ENCODE measurements around the gene POLR2F.
A peak's percentile ranks its signal among the peaks of the same experiment; 100 is the strongest.

POLR2F gene

DNA sequence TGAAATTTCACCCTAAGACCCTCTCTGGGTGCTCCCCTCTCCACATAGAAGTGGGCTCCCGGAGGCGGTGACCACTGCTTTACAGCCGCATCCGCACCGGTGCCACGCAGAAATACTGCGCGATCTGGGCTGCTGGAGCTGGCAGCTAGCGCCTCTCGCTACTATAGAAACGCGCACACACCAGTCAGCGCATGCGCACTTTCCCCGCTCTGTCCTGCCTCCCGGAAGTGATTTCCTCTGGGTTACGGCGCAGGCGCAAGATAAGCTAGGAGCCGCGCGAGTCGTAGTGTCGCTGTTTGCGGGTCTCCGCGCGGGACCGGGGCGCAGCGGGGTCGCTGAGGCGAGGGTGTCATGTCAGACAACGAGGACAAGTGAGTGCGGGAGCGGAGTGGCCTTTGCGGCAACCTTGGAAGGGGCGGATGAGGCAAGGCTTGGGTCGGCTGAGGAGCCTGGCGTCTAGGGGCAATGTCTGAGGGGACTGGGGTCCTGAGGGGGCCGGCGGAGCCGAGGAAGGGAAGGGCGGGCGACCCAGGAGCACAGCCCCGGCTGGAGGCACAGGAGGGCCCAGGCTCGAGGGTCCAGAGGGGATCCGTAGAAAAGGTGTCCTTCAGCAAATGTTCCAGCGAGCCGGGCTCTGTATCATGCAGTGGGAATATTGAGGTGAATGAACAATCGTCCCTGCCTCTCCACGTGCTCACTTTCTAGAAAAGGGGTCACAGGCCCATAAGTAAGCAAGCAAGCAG is at the start of gene POLR2F, which contains the start of gene C22orf23:
POLR2F (plus strand) TSS at position 263 of the 743 bp plus-strand sequence; CDS start at position 352, 89 bp downstream.
C22orf23 (minus strand) TSS at position 165 of the 743 bp plus-strand sequence. CDS start 452 bp downstream, outside the sequence.
- DNase-seq, result peak; percentile 97

DNA sequence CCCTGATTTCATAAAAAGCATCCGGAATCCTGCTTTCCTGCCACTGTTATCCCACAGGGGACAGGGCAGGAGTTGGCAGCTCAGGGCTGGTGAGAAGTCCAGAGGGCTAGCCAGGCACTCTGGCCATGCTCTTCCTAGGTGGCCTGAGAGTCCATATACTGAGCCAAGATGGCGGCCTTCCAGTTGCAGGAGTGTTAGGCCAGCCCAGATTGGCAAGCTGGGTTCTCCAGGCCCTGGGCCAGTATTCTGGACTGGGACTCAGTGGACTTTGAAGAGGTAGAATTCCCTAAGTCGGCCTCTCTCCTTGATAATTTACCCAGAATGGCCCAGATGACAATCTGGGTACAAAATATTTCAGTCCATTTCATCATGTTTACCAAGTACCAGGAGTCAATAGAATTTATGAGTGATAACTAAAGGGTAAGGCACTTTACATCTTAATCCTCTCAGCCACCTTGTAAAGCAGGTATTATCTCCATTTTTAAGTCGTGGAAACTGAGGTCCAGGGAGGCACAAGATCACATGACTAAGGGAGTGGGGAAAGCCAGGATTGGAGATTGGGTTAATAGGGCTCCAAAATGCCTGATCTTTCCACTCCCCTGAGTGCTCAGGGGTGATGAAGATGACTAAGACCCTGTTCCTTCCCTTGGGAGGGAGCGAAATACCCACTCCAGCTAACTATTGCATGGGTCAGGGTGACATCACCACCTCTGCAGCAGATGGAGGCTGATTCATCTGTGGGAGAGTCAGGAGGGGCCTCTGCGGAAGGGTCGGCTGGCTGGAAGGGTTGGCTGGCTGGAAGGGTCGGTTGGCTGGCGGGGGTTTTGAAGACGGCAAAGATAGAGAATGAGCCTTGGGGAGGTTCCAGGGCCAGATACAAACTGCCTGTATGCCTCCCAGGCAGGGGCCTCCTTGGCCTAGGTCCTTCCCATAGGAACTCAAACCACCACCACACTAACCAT is 48.6 kb upstream of the POLR2F start:
- no peak for DNase-seq

DNA sequence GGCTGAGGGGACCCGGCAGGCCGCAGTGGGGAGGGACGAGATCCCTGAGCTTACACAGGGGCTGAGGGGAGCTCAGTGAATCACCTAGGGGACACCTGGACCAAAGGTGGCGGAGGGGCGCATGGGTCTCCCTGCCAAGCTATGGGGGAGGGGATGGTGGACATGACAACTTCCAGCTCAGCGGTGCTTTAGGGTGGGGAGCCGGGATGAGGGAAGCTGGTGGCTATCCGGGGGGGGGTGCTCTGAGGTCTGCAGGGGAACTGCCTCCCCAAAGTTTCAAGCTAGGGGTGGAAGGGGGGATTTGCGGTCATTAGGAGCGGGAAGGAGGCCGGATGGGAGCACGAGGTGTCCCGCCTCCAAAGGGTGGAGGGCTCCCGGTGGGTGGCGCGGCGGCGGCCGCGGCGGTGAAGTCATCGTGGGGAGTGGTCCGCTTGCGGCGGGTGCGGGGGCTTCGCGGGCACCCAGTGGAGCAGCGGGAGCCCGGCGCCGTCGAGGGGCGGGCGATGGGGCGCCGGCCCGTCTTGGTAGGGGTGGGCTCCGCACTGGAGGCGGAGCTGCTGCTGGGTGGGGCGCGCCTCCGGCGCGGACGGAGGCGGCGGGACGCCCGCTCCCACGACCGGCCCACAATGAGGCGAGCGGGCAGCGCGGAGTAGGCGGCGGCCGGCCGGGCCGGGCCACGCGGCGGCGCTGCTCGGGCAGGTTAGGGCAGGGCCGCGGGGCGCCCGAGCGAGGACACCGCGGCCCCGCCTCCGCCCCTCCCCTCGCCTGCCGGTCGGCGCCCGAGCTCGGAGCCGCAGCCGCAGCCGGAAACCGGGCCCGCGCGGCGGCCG is 47.8 kb upstream of the POLR2F start, which contains the start of gene MICALL1:
MICALL1 (plus strand) TSS at position 764 of the 830 bp plus-strand sequence. CDS start 126 bp downstream, outside the sequence.
- peak; percentile 53 for DNase-seq

DNA sequence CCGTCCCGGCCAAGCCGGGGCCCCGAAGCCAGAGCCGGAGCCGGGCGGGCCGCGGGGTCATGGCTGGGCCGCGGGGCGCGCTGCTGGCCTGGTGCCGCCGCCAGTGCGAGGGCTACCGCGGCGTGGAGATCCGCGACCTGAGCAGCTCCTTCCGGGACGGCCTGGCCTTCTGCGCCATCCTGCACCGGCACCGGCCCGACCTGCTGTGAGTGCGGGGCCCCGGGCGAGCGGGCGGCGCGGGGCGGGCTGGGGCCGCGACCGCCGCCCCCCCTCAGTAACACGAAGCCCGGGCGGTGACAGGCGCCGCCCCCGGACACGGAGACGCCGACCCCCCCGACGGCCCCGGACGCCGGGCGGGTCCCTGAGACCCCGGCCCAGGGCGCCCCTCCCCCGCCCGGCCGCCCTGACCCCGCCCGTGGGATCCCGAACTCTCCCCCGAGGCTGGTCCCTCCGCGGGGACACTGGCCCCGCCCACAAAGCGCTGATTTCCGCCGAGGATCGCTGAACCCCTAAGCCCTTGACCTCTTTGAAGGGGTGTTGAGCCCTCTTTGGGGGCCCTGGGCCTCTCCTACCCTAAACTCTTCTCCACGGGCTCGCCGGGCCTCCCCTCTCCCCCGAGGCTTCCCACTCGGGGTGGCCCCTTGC is 47.0 kb upstream of the POLR2F start:
- peak; percentile 29 for DNase-seq

DNA sequence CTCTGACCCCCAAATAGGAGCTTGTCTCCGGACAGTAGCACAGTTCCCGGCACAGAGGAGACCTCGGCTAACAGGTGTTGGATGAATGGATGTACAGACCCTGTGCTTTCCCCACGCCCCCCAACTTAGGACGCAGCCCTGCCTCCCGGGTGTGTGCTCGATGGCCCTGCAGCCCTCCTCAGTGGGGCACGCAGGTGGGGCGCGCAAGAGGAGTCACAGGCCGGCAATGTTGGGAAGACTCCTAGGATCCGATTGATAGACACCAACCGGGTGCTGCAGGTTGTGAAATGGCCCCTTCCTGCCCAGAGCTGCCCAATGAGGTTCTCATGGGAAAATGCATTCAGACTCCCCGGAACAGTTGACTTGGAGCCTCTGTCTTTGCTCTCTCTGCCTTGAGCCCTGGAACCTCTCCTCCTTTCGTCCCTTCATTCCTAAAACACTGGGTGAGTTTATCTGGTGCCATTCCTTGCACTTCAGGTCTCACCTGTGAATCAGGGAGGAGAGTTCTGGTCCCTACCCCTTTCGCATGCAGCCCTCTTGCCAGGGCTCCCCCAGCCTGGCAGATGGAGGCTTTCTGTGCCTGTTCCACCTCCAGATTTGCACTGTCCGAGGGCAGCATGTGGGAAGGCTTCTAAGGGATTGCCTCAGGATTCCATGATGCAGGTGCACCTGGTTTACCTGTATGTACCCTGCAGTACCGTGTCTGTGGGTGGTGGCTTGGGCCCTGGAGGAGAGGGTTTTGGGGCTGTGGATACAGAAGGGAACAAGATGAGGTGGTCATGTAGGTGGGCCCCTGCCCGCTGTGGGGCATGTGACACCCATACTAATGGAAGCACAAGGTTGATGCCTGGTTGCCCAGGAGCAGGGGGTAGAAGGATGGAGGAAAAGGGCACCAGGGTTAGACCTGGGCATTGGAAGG is 46.2 kb upstream of the POLR2F start:
- no peak for DNase-seq

DNA sequence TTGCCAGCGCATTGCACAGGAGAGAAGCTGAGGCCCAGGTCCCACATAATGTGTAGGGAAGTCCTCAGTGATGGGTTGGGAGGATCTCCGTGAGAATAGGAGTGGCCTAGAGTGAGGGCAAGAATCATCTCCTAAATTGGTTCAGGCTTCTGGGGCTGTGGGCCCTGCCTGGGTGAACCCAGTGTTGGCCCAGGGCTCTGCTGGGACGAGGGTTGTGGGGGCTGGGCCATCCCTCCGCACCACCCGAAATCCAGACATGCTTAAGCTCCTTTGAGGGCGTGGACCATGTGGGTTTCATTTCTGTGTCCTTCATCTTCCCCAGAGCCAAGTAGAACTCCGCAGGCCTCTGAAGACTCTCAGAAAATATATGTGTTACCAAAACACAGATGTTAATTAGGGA is 43.7 kb upstream of the POLR2F start:
- DNase-seq, result no peak

DNA sequence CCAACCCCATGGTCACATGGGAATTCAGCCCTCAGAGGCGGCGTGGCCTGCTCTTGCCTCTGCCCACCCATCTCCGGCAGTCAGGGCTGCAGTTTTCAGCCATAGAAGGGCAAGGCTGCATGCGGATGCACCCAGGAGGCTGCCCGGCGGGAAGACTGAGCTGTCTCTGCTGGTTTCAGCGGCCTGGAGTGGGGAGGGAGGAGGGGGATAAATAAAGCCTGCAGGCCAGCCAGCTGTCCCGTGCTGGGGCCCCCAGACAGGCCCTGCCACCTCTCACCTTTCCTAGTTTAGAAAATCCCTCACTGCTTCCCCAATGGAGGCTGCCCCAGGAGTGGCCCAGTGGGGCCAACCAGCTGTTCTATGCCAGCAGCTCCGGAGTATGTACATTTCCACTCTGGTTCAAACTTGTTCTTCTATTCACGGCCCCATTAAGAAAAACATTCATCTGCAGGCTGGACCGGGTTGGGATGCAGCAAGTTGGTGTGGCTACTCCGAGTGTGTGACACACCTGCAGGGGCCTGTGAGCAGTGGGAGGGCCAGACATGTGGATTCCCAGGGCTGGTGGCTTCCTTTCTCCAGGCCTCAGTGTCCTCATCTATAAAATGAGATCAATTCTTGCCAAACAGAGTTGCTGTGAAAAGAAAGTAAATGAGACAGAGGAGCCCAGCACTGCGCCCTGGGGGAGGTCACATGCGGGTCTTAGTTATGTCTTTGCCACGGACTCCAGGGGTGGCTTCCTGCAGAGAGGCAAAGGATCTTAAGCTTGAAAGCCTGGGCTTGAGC is 42.4 kb upstream of the POLR2F start:
- DNase-seq, result no peak

DNA sequence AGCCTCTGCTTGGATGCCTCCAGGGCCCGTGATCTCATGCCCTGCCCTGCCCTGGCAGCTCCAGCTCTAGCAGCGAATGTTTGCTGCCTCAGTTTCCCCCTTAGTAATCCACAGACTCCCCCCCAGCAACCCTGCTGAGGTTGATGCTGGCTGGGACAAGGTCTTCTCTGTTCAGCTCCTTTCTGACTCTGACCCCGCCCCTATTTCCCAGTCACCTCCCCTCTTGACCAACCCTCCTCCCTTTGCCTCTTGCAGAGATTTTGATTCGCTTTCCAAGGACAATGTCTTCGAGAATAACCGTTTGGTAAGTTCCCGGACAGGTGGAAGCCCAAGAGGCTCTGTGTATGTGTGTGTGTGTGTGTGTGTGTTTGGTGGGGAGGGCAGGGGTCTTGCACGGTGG is 41.8 kb upstream of the POLR2F start:
- no peak for DNase-seq

DNA sequence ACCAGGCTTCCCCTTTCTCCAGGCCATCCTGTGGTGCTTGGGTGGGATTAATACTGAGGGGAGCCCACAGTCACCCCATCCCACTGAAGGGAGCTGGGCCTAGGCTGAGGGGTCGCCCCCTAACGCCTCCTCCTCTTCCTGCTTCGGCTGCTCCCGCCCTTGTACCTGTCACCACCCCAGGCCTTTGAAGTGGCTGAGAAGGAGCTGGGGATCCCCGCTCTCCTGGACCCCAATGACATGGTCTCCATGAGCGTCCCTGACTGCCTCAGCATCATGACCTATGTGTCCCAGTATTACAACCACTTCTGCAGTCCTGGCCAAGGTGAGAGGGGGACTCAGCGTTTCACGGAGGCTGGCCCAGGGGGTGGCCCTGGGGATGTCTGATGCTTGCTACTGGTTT is 41.3 kb upstream of the POLR2F start:
- DNase-seq, result no peak

DNA sequence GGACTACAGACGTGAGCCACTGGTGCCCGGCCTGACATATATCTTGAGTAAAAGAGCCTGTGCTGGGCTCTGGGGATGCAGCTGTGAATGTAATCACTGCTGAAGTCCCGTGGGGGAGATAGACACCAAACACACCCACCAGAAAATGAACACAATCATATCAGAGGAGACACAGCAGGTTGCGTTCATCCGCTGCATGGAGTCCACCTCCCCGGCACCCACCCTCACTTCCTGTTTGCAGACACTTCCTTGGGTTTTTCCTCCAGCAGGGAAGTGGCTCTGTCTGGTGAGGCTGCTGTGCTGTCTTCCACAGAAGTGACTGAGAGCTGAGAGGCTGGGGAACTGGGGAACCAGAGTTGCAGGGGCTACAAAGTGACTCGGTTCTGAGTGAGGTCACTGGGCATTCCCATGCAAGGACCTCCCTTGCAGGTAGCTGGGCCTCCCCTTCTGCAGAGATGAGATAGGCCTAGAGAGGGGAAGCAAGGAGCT is 40.2 kb upstream of the POLR2F start:
- no peak for DNase-seq

DNA sequence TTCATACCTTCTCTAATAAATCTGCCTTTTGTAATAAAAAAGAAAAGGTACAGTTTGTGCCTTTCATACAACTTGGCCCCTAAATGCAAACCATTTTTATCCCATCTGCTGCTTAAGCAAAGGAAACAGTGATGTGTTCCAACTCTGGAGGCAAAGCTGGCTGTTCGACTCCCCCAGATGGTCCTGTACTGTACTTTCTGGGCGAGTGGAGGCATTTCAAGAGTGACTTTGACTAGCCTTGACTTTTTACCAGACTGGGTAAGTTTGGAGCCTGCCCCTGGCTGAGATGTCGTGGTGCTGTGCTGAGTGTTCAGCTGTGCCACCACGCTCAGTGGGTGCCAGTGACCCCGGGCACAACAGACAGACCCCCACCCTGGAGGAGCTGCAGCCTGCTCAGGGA is 37.2 kb upstream of the POLR2F start:
- no peak for DNase-seq

DNA sequence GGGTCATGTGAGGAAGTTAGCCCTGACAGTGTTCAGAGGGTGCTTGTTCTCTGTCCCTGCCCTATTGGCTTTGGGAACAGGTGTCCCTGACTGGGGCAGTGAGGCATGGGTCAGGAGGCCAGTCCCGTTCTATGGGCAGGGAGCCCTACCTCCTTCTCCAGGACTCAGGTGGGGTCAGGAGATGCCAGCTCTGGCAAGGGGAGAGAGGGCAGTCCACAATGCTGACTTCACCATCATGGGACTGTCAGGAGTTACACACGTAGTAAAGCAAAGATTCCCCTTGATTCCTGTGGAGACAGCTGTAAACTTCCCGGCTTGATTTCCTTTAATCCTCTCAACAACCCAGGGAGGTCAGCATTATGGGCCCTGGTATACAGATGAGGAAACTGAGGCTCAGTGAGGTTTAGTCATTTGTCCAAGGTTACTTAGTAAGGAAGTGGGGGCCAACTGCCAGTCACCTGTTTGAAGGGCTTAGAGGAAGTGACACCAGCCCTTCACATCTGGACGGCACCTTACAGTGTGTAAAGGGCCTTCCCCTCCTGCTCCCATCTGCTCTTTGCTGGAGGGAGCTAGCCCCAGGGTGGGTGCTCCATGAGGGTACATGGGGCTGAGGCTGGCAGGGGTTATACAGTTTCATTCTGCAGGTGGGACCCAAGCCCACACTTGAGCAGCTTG is 35.5 kb upstream of the POLR2F start:
- DNase-seq, result no peak

DNA sequence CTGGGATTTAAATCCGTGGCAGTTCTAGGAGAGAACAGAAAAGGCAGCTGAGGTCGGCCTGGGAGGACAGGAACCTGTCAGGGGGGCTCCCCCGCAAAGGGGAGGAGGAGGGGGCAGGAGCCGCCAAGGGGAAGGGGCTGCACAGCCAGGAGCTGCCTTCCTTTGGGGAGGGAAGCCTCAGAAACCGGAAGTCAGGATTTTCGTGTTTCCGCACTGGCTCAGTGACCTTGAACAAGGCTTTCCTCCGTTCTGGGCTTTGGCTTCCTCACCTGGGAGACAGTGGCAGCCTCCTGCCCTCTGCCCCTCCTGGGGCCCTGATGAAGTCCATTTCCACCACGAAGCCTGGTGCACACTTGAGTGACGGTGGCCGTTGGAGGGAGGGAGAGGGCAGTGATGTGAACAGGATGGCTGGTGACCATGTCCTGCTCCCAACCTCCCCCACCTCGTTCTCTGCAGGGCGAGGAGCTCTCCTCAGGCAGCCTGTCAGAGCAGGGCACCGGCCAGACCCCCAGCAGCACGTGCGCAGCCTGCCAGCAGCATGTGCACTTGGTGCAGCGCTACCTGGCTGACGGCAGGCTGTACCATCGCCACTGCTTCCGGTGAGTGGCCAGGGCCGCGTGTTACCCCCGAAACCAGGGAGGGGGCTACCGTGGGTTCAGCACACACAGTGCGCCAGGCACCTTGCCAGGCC is 34.8 kb upstream of the POLR2F start:
- DNase-seq, result no peak

DNA sequence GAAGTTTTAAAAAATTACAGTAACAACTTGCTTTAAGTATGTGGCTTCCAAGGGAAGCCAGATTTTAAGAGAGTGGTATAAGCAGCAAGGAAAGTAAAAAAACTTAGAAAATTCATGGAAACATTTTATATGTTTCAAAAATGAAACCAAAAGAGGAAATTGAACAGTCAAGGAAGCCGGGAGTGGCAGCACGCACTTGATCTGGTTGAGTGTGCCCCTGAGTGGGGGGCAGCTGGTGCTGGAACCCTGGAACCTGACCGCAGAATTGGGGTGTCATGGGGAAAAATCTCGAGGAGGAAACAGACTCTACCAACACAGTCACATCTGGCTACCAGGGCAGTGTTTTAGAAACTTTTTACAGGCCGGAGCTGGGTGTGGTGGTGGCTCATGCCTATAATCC is 33.4 kb upstream of the POLR2F start:
- no peak for DNase-seq

DNA sequence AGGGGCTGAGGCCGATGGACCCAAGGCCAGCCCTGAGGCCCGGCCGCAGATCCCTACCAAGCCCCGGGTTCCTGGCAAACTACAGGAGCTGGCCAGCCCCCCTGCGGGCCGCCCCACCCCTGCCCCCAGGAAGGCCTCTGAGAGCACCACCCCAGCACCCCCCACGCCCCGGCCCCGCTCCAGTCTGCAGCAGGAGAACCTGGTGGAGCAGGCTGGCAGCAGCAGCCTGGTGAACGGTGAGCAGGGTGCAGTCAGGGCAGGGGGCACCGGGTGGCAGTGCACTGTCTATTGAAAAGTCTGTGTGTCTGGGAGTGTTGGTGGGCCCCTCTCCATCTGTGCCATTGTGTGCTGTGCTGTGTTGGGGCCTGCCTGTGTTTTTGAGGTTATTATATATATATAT is 31.3 kb upstream of the POLR2F start:
- DNase-seq, result no peak

DNA sequence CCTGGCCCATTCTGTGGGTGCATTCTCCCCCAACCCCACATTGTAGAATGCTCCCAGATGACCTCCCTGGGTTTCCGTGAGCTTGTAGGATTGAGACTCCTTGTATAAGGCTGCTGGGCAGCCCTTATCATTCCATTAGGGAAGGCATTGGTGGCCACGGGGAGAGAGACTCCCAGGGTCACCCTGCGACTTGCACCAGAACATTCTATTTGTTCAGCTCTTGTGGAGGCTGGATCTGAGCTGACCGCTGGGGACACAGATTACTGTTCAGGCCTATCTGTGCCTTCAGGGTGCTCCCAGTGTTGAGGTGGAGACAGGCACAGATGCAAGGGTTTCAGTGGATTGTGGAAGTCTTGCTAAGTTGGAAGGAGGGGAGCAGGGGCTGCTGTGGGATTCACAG is 29.6 kb upstream of the POLR2F start:
- no peak for DNase-seq

DNA sequence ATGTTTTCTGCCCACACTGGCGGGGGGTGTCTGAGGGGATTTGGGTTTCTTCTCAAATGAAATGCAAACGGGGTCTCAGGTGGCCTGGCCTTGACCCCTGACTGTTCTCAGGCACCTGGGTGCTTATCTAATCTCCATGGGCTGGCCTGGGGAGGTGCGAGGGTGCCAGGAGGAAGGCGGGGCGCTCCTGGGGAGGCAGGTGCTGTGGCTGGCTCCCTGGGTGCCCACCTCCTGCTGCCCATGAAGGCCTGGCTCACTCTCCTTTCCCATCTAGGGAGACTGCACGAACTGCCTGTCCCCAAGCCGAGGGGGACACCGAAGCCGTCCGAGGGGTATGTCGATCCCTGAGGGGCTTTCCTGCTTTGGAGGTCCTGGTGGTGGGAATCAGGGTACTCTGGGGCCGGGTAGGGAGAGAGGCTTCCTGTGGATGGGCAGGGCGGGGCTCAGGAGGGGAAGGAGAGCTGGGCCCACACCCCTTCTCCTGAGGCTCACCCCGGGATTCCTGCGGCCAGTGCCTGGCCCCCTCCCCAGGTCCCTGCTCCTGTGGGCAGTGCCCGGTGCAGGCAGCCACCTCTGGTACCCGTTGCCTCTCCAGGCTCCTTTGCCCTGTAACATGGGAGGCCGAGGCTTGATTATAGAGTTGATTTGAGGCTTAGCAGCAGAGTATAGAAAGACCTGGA is 29.0 kb upstream of the POLR2F start:
- no peak for DNase-seq

DNA sequence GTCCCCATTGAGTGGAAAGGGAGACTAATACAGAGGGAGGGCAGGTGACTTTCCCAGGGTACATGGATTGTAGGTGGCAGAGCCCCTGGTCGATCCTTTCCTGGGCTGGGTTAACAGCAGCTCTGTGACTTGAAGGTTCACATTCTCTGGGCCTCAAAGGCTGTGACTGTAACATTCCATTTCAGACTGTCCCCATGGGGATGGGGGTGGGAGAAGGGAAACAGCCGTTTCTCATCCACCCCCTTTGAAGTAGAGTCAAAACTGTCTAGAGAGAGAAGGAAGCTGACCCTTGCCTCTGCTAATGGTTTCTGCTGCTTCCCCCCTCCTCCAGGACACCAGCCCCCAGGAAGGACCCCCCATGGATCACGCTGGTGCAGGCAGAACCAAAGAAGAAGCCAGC is 28.2 kb upstream of the POLR2F start:
- no peak for DNase-seq
